GM19467 (cell line): ENCODE results near the gene NPR1.
"Not testable (repeated sequence)": the region's sequence is repeated elsewhere in the genome, so short reads cannot be mapped to it uniquely, and the experiment has no call there.

ENCODE experiments used
- ATAC-seq: cut with Tn5 transposase; IDR thresholded peaks from one replicate; pipeline ENCODE4 v1.9.1; 2021; ENCODE audit warnings: mild to moderate bottlenecking, moderate library complexity; ENCODE audit not compliant: unreplicated experiment

The NPR1 gene

DNA sequence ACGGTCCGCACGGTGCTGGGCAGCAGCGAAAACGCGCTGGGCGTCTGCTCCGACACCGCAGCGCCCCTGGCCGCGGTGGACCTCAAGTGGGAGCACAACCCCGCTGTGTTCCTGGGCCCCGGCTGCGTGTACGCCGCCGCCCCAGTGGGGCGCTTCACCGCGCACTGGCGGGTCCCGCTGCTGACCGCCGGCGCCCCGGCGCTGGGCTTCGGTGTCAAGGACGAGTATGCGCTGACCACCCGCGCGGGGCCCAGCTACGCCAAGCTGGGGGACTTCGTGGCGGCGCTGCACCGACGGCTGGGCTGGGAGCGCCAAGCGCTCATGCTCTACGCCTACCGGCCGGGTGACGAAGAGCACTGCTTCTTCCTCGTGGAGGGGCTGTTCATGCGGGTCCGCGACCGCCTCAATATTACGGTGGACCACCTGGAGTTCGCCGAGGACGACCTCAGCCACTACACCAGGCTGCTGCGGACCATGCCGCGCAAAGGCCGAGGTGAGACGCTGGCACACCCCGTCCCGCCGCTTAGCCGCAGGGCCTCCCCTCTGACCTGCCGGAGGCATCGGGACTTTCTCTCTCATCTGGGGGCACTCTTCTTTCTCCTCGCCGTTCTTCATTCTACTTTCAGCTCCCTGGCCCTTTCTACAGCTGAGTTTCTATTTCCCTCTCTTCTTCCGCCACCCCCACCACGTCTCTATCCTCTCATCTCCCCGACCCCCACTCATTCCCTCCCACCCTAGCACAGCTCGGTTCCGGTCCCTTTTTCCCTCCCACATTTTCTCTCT, 1.0 kb downstream of the NPR1 start:
- no peak for ATAC-seq

DNA sequence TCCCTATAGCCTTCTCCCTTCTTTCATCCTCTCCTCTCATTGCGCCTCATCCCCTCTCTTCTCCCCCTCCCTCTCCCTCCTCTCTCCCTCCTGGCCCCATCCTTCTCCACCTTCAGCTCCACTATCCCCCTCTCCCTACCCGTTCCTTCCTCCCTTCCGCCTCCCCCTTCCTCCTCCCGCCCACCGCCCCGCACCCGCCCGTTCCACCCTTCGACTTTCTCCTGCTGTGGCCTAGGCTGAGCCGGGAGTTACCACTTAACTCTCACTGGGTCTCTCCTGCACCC, 1.6 kb downstream of the NPR1 start:
- no peak for ATAC-seq

DNA sequence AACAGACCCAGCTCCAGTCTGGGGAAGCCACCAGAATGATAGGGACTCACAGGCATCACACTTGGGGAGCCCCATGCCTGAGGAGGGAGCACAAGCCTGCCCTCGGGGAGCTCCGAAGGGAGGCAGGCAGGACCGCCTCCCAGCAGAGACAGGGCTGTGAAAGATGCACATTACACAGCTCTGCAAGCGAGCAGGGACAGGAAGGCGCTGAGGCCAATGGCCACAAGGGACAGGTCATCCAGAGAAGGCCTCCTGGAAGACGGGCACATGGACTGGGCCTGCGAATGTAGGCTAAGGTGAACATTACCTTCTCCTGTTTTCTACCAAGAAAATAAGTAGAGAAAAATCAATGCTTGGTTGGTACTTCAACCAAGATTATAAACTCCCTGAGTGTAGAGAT, 4.2 kb downstream of the NPR1 start:
- ATAC-seq: no peak

DNA sequence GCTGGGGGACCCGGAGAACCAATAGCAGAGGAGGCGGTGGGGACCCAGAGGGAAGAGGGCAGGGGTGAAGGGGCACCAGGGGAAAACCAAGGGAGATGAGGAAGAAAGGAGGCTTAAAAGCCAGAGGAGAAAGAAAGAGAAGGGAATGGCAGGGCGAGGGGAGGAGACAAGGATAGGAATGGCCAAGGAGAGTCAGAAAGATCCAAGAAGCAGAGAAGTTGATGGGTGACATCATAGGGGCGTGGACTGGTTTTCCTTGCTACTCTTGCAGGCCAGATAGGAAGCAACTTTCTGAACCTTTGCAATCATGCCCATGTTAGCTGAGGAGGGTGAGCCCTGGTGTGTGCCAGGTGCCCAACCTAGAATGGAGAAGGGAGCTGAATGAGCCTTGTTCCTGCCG, 5.4 kb downstream of the NPR1 start:
- ATAC-seq: no peak

DNA sequence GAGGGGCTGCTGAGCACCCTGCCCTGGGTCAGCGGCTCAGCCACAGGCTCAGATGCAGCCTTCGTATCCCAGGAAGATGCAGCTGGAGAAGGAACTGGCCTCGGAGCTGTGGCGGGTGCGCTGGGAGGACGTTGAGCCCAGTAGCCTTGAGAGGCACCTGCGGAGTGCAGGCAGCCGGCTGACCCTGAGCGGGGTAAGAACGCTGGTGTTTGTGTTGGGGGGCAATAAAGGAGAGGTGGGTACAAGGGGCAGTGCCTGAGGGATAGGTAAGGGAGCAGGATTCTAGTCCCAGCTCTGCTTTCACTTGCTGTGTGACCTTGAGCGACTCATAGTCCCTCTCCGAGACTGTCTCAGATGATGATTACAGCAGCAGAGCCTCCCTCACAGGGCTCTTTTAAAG, 6.4 kb downstream of the NPR1 start:
- no peak for ATAC-seq

DNA sequence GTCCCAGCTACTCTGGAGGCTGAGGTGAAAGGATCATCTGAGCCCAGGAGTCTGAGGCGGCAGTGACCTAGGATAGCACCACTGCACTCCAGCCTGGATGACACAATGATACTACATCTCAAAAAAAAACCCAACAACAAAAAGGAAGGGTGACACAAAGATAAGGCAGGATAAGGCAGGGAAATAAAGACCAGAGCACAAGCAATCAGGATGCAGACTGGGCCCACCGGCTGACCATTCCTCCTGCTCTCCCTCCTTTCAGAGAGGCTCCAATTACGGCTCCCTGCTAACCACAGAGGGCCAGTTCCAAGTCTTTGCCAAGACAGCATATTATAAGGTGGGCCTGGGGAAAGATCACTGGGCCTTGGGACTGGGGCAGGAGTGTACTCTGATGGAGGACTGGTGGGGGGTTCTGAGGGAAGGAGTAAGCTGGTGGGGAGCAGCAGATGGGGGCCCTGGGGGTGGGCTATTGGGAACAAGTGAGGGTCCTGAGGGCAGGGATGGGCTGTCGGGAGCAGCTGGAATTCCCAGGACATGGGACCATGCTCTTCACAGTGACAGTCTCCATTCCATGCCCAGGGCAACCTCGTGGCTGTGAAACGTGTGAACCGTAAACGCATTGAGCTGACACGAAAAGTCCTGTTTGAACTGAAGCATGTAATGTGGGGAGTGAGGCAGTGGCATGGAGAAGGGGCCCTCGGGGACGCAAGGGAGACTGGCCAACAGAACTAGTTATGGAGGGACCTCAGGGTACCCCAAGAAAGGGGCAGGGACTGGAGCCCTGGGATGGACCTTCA, 7.3 kb downstream of the NPR1 start:
- no peak for ATAC-seq

DNA sequence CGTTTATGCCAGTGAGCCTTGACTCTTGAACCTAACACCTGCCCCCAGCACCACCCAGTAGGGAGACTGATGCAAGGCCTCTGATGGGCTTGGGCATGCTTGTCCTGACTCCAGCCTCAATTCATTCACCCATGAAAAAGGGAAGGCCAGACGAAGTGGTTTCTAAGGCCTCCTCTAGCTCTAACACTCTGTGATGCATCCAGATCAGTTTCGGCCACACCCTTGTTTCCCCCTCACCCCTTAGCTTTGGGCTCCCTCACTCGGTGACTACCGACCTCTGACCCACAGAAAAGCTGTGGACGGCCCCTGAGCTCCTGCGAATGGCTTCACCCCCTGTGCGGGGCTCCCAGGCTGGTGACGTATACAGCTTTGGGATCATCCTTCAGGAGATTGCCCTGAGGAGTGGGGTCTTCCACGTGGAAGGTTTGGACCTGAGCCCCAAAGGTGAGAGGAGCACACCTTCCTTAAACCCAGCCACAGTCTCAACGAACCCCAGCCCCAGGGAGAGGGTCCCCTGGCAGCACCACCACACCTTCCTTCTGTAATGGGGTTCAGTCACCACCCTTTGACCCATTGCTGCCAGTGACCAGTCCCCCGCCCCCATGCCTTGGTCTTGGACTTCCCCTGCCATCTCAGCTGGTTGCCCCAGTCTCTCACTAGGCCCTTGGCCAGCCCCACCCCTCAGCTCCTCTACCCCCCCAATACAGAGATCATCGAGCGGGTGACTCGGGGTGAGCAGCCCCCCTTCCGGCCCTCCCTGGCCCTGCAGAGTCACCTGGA, 9.0 kb downstream of the NPR1 start:
- no peak for ATAC-seq

DNA sequence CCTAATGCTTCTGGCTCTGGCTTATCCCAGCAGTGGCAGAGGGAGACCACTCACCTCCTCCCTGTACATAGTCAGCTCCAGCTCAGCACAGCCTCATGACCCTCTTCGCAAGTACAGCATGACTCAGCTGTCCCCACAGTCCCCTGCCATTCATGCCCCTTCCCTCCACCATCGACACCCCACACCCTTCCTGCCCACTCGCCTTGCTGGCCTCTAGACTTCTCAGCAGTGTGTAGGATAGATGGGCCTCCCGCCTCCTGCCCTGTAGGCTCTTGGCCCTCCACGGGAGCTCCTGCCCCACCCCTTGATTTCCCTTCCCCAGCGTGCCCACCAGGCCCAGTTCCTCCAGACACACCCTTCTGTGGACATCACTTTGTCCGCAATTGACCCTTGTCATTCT, 9.8 kb downstream of the NPR1 start:
- ATAC-seq: no peak

DNA sequence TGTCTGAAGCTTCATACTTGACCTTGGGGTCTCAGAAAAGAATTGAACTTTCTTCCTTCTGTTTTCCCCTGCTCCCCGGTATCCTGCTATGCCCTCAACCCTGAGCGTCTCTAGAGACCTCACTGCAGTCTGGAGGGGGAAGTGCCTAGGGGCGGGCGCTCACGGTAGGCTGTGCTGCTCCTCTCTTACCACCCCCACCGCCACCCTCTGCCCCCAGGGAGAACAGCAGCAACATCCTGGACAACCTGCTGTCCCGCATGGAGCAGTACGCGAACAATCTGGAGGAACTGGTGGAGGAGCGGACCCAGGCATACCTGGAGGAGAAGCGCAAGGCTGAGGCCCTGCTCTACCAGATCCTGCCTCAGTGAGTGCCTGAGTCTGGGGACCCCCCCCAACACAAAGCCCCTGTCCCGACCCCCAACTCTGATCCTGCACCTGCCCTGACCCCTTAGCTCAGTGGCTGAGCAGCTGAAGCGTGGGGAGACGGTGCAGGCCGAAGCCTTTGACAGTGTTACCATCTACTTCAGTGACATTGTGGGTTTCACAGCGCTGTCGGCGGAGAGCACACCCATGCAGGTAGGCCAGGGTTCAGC, 10.3 kb downstream of the NPR1 start:
- no peak for ATAC-seq

DNA sequence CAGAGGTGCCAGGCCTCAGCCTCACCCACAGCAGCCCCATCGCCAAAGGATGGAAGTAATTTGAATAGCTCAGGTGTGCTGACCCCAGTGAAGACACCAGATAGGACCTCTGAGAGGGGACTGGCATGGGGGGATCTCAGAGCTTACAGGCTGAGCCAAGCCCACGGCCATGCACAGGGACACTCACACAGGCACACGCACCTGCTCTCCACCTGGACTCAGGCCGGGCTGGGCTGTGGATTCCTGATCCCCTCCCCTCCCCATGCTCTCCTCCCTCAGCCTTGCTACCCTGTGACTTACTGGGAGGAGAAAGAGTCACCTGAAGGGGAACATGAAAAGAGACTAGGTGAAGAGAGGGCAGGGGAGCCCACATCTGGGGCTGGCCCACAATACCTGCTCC, 15.0 kb downstream of the NPR1 start:
- no peak for ATAC-seq

DNA sequence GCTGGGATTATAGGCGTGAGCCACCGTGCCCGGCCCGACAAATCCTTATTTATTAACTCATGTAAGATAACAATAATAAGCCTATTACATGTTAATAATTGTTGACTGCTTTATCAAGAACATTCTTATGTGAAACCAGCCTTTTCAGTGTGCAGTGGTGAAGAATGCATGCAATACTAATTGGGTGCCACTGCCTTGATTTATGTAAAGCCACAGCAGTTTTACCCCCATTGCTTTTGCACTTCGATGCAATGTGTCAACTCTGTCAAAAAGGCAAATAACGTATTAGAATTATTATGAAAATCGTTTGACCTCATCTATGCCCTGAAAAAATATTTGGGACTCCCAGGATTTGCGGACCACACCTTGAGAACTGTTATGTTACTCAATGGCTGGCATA, 18.3 kb downstream of the NPR1 start:
- ATAC-seq: no peak

DNA sequence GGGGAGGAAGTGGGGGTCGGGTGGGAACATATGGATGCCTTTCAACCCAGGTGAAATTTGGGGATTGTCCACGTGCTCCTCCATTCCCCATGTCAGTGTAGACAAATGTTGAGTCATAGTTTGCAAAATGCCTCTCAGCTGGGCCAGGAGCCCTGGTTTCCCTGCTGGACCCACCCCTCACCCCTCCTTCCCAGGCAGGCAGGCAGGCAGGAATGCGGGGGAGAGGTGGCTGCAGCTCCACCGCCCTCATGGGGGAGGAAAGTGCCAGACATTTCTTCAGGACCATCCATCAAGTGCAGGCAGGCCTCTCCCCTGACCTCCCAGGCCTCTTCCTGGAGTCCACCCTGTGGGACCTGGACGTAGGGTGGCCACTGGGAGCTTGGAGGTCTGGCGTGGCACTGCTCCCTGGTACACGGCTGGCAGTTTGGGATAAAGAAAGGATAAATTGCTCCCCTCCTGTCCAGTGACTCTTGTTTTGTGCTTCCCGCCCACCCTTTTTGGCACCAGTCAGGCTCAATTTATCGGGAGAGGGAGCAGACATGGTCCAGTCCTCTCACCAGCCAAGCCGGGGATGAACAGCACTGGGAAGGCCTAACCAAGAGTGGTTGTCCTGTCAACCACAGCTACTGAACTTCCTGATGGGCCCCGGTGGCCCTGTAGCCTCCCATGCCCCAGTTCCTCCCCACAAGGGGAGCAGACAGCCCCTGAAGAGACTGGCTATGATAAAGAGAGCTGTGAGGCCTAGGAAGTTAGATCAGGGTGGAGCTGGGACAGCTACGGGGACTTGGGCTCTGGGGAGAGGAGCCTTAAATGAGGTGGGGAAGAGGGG, 18.9 kb downstream of the NPR1 start:
- no peak for ATAC-seq

DNA sequence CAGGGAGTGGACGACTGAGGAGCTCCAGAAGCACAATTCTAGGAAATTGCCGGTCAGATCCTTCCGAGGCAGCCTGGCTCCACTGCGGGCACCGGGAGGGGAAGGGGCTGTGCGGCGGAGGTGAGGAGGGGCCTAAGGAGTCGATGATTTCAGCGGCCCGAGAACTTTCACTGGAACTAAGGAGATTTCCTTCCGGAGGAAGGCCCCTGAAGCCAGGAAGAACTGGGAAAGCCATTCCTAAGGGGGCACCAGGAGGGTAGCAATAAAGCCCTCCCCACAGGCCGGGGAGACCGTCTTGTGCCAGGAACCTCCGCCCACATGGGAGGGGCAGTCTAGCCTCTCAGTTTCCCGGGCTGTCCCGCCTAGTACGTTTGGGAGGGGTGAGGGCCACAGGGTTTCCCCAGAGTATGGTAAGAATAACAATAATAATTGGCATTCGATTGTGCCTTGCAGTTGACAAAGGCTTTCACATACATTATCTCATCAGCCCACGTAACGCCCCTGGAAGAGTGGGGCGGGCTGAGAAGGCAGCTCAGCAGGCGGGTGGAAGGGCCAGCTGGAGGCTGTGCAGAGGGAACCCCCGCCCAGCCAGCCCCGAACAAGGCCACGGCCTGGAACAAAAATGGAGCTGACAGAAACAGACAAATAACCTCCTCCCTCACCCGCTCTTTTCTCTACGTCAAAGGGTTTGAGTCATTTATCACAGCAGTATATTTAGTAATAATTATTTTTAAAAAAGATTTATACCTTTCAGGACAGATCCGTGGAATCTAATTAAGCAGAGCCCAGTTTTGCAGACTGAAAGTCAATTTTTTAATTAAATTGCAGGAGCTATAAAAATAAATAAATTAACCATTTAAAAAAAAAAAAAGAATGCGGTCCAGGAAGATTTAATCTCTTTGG, 19.8 kb downstream of the NPR1 start:
- no peak for ATAC-seq

DNA sequence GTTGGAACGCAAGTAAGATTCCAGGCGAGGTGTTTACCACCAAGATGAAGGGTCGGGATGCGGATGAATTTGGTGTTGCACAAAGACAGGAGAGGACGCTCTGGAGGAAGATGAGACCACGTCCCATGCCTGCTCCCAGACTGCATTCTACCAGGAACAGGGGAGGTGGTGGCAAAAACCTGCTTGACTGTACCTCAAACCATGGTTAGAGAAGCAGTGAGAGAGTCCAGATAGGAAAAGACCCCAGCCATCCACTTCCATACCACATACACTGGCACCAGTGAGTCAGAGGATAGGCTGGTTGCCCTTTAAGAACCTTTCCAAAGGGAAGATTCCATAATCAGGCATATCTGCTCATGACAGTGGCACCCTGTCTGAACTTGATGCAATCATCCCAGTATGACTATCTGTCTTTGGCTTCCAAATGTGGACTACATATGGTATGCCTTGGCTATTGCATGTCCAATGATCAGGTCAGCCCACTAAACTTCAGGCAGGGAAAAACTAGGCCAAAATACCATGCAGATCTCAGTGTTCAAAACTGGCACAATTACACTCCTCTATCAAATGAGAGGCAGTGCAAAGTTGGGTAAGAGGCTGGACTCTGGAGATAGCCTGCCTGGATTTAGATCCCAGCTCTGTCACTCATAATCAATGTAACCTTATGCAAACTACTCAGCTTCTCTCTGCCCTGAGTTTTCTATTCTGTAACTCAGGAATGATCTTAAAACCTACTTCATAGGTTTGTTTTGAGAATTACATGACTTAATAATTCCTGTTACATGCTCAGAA, 20.6 kb downstream of the NPR1 start:
- no peak for ATAC-seq

DNA sequence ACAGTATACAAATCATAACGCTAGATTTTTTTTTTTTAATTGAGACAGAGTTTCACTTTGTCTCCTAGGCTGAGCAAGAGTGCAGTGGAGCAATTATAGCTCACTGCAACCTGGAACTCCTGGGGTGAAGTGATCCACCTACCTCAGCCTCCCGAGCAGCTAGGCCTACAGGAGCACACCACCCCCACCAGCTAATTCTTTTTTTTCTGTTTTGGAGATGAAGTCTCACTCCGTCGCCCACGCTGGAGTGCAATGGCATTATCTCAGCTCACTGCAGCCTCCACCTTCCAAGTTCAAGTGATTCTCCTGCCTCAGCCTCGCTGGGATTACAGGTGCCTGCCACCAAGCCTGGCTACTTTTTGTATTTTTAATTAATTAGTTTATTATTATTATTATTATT, 21.3 kb downstream of the NPR1 start:
- ATAC-seq: no peak

DNA sequence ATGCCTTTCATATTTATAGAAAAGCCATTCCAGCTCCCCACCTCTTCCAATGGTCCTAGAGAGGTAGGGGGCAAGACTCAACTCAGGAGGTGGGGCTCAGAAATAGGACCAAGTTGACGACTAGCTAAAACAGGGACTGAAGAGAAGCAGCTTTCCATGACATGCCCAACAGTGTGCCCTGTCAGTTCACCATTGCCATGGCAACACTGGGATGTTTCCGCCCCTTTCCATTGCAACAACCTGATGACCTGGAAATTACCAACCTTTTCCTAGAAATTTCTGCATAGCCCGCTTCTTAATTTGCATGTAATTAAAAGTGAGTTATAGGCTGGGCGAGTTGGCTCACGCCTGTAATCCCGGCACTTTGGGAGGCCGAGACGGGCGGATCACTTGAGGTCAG, 27.0 kb downstream of the NPR1 start:
- no peak for ATAC-seq

DNA sequence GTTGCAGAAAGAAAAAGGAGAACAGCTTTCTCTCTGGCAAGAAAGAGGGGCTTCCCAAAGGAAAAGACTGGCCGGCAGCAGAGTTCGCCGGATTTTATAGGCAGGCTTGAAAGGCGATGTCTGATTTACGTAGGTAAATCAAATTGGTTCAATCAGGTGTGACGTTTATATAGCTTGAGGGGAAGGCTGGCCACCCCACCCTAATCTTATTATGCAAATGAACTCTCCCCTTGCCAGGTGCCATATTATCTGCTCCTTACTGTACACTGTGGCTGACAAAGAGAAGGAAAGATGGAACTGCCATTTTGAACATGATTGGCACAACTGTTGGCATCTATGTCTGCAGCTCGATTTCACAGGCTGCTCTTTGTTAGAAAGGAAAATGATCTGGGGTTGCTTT, 32.5 kb downstream of the NPR1 start:
- no peak for ATAC-seq

DNA sequence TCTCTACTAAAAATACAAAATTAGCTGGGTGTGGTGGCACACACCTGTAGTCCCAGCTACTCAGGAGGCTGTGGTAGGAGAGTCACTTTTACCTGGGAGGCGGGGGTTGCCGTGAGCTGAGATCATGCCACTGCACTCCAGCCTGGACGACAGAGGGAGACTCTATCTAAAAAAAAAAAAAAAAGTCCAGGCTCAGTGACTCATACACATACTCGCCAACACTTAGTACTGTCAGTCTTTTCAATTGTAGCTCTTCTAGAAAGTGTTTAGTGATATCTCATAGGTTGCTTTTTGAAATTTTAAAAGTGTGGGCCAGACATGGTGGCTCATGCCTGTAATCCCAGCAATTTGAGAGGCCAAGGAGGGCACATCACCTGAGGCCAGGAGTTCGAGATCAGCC, 37.7 kb downstream of the NPR1 start:
- ATAC-seq: not testable (repeated sequence)

DNA sequence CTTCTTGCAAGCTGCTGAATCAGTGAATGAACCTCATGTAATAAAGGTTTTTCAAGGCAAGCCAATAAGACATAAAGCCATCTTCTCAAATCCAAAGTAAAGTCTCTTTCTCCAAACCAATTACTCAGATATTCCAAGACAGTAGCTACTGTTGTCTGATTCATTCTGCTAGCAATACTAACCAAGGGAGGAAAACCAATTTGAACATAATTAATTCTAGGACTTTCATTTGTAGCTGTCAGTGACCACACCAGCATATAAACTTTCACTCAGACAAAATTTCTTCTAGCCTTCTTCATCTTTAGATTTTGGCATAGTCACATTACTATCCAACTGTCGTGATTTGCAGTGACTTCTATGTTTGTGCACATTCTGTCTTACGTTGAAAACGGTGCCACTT, 38.8 kb downstream of the NPR1 start:
- ATAC-seq: no peak
